ENCODE results near the gene GAN.

Gene GAN

GRCh38 chr16:81435103-81435502 is 120.3 kb downstream of the GAN start:
- no peak for DNase-seq

- no peak for DNase-seq
These were observed 120.8 kb downstream of the GAN start for GRCh38 chr16:81435567-81435966.

GRCh38 chr16:81436386-81436785 is 121.6 kb downstream of the GAN start:
- no peak for DNase-seq

- DNase-seq = peak; percentile 82
These were observed 123.1 kb downstream of the GAN start for GRCh38 chr16:81437865-81438264.
